GM10248 (cell line): Measurements from ENCODE around the gene KCND3.

Experiments
- CTCF ChIA-PET: fragments of 300-600 bp; sonication (Branson Sonifier 250); formaldehyde crosslinking; extraction: SDS; loops from one replicate; lab custom pipeline; 2021; ENCODE audit warnings: antibody characterized with exemption; lab: Yijun Ruan, JAX
- POLR2A ChIA-PET: fragments of 350-650 bp; sonication (Branson Sonifier 250); formaldehyde crosslinking; extraction: SDS; loops from one replicate; lab custom pipeline; 2020; ENCODE audit warnings: antibody characterized with exemption; lab: Yijun Ruan, JAX
- DNase-seq: peaks from one replicate; pipeline ENCODE4 v3.0.0; 2012; ENCODE audit errors: extremely low spot score
- TF ChIP-seq, protein P1 (sequence below): IDR thresholded peaks from 2 replicates; pipeline ENCODE4 v1.5.1; 2012; ENCODE audit warnings: mild to moderate bottlenecking, low read depth; ENCODE audit errors: extremely low read depth, missing control alignments, control extremely low read depth

Gene KCND3

GRCh38 chr1:111819566-111820263, 169.8 kb downstream of the KCND3 start:
- POLR2A ChIA-PET, result no interaction called here
- CTCF ChIA-PET, result no interaction called here
- DNase-seq, result no peak
- TF ChIP-seq, protein P1, sequence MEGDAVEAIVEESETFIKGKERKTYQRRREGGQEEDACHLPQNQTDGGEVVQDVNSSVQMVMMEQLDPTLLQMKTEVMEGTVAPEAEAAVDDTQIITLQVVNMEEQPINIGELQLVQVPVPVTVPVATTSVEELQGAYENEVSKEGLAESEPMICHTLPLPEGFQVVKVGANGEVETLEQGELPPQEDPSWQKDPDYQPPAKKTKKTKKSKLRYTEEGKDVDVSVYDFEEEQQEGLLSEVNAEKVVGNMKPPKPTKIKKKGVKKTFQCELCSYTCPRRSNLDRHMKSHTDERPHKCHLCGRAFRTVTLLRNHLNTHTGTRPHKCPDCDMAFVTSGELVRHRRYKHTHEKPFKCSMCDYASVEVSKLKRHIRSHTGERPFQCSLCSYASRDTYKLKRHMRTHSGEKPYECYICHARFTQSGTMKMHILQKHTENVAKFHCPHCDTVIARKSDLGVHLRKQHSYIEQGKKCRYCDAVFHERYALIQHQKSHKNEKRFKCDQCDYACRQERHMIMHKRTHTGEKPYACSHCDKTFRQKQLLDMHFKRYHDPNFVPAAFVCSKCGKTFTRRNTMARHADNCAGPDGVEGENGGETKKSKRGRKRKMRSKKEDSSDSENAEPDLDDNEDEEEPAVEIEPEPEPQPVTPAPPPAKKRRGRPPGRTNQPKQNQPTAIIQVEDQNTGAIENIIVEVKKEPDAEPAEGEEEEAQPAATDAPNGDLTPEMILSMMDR, result no peak

DNA sequence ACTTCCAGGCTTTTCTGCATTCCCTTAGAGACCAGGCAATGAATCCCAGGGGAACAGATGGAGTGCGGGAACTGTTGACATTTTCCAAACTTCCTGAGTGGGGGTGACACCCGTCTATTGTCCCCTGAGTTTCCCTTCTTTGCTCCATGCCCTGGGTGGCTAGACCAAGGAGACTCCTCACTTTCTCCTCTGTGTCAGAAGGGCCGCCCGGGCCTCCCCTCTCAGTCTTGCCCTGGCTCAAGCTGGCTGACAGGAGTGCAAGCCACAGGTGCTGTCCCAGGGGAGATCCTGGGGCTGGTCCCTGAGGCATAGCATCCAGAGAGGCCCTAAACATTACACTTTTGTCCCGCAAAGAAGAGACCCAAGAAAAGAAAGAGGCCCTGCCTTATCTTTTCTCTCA, 170.9 kb downstream of the KCND3 start:
- ChIA-PET POLR2A (no interaction called here), CTCF (no interaction called here)
- no peak for DNase-seq
- TF ChIP-seq, protein P1, result no peak

GRCh38 chr1:111818081-111818480, 171.4 kb downstream of the KCND3 start:
- ChIA-PET CTCF (interaction anchor here (1.2 kb wide), 1 partner anchor 9 kb away, joined by 3 read pairs; no protein-coding TSS in a partner anchor), POLR2A (no interaction called here)
- TF ChIP-seq, protein P1, result no peak
- no peak for DNase-seq

- POLR2A ChIA-PET, result no interaction called here
- no peak for DNase-seq
- TF ChIP-seq, protein P1, result no peak
- CTCF ChIA-PET, result no interaction called here
Observed at GRCh38 chr1:111814642-111815041, 174.8 kb downstream of the KCND3 start.

DNA sequence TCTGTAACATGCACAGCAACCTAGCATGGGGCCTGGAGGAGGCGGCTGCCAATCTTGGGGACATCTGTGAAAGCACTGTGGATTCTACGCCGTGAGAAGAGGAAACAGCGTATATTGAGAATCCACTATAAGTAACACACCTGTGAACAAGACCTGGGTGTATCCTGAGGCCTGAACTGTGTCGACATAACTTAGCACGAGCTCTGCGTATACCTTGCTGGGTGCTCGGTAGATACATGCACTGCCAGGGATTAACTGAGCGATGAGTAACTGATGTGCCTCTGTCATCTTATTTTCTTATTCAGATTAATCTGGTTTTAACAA, 175.2 kb downstream of the KCND3 start:
- no peak for DNase-seq
- CTCF ChIA-PET, result no interaction called here
- TF ChIP-seq, protein P1, result no peak
- POLR2A ChIA-PET, result no interaction called here

DNA sequence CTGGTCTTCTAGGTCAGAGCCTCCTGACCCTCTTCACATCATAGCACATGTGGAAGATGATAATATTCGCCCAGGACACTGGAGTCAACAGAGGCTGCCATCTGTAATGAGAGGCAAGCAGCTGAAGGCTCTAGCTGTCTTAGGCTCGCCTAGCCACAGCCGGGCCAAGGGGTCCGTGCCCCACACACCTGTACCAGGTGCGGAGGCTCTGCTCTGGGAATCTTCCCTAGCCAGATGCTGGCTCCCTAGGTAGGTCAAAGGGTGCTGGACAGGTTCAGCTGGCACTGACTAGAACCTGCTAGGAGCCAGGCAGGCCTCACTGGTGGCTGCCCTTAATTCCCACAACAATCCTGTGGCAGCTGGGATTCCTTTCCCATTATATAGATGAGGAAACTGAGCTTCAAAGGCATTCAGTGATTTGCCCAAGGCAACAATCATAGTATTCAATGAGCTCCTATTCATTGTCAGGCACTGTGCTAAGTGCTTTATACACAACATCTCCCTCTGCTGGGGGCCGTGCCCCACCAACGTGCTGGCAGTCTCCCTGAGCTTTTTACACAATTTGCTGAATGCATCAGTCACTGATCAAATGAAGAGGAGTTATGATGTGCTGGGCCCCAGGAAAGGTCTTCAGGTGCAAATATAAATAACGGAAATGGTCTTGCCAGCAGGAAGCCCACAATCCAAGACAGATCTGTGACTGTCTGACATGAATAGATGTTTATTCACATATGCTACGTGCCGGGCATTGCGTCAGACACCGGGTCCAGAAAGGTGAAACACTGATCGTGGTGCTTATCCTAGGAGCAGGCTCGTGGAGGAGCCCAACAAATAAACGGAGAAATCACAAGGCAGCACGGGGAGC, 175.8 kb downstream of the KCND3 start:
- CTCF ChIA-PET, result interaction anchor here (1.1 kb wide), 1 partner anchor 21 kb away, joined by 3 read pairs; no protein-coding TSS in a partner anchor
- no peak for DNase-seq
- TF ChIP-seq, protein P1, result peak; percentile 9
- POLR2A ChIA-PET, result no interaction called here
